Liver (tissue), 9 donors: Measurements from ENCODE around the gene PATJ. TPM values are rescaled to one million over a fixed set of nuclear protein-coding genes. Genes with fewer than 3 reads are reported as not detected.

Experiments
- DNase-seq: peaks from one replicate; pipeline ENCODE4 v3.0.0-alpha.2; 2017; ENCODE audit warnings: low spot score
- H3K27ac ChIP-seq, 2 donors: one replicate each; pipeline ENCODE4 v1.7.0; 2013; ENCODE audit warnings: inconsistent platforms in 2 of 2, low read length in 2 of 2, control low read depth in 1 of 2, low read depth in 1 of 2, mild to moderate bottlenecking in 1 of 2
- H3K27me3 ChIP-seq, 4 donors: one replicate each; pipeline versions ENCODE4 v1.6.1 to v1.7.0; 2013; ENCODE audit warnings: low read length in 3 of 4, inconsistent platforms in 1 of 4, mild to moderate bottlenecking in 1 of 4, moderate library complexity in 1 of 4; ENCODE audit not compliant: control insufficient read depth in 4 of 4, insufficient read depth in 4 of 4
- H3K36me3 ChIP-seq, 4 donors: one replicate each; pipeline versions ENCODE4 v1.6.1 to v1.7.0; 2013; ENCODE audit warnings: low read length in 3 of 4, mild to moderate bottlenecking in 3 of 4, low read depth in 1 of 4, moderate library complexity in 1 of 4; ENCODE audit not compliant: control insufficient read depth in 4 of 4, insufficient read depth in 3 of 4
- H3K4me1 ChIP-seq, 4 donors: one replicate each; pipeline versions ENCODE4 v1.6.1 to v1.7.0; 2013; ENCODE audit warnings: low read length in 3 of 4, mild to moderate bottlenecking in 3 of 4, moderate library complexity in 1 of 4; ENCODE audit not compliant: control insufficient read depth in 4 of 4, insufficient read depth in 4 of 4
- H3K4me3 ChIP-seq, 3 donors: one replicate each; pipeline versions ENCODE4 v1.6.1 to v1.7.0; 2013; ENCODE audit warnings: low read length in 3 of 3, control low read depth in 1 of 3, low read depth in 1 of 3, mild to moderate bottlenecking in 1 of 3
- H3K9ac ChIP-seq, 2 donors: one replicate each; pipeline ENCODE4 v1.7.0; 2013; ENCODE audit warnings: low read length in 2 of 2, mild to moderate bottlenecking in 2 of 2, moderate library complexity in 2 of 2, control low read depth in 1 of 2, low read depth in 1 of 2
- H3K9me3 ChIP-seq, 4 donors: one replicate each; pipeline versions ENCODE4 v1.6.1 to v1.7.0; 2013; ENCODE audit warnings: low read length in 3 of 4; ENCODE audit not compliant: control insufficient read depth in 4 of 4
- FOXA1 ChIP-seq: IDR thresholded peaks from 2 replicates; pipeline ENCODE4 v1.6.1; 2016; ENCODE audit warnings: antibody characterized with exemption
- FOXA2 ChIP-seq: IDR thresholded peaks from 2 replicates; pipeline ENCODE4 v1.6.1; 2016; ENCODE audit warnings: antibody characterized with exemption
- GABPA ChIP-seq, 2 donors: IDR thresholded peaks in 1 of 2; conservative IDR thresholded peaks in 1 of 2; 2 replicates each; pipeline ENCODE4 v1.6.1; 2016; ENCODE audit warnings: antibody characterized with exemption in 2 of 2, mild to moderate bottlenecking in 1 of 2, moderate library complexity in 1 of 2
- HNF4A ChIP-seq, 2 donors: conservative IDR thresholded peaks; 2 replicates each; pipeline ENCODE4 v1.6.1; 2016; ENCODE audit warnings: antibody characterized with exemption in 2 of 2, mild to moderate bottlenecking in 2 of 2
- JUND ChIP-seq, 2 donors: IDR thresholded peaks; 2 replicates each; pipeline ENCODE4 v1.6.1; 2016; ENCODE audit warnings: antibody characterized with exemption in 2 of 2
- NR2F2 ChIP-seq: IDR thresholded peaks from 2 replicates; pipeline ENCODE4 v1.6.1; 2016; ENCODE audit warnings: antibody characterized with exemption
- RAD21 ChIP-seq, 2 donors: IDR thresholded peaks; 2 replicates each; pipeline ENCODE4 v1.6.1; 2016; ENCODE audit warnings: antibody characterized with exemption in 2 of 2, mild to moderate bottlenecking in 2 of 2
- RXRA ChIP-seq, 2 donors: IDR thresholded peaks; 2 replicates each; pipeline ENCODE4 v1.6.1; 2017 to 2018; ENCODE audit warnings: antibody characterized with exemption in 2 of 2, mild to moderate bottlenecking in 1 of 2
- TAF1 ChIP-seq: conservative IDR thresholded peaks from 2 replicates; pipeline ENCODE4 v1.6.1; 2016; ENCODE audit warnings: antibody characterized with exemption, mild to moderate bottlenecking
- YY1 ChIP-seq: IDR thresholded peaks from 2 replicates; pipeline ENCODE4 v1.6.1; 2016; ENCODE audit warnings: antibody characterized with exemption, mild to moderate bottlenecking
- WGBS: extraction: QIAGEN DNeasy Blood & Tissue Kit; methylation state at CpG from one replicate; pipeline ENCODE4 v1.1.7; 2013; 5-methylcytosine and 5-hydroxymethylcytosine counted together
- polyA plus RNA-seq, 2 donors: library from polyadenylated mRNA; stranded (reverse) in 1 of 2; unstranded in 1 of 2; fragments of 200-250 nt in 1 of 2; fragments of >200 nt in 1 of 2; fragmentation: Nextera tagmentation in 1 of 2; extraction: Ambion mirVana in 1 of 2; gene quantifications; one replicate each; pipeline versions ENCODE4 v1.2.1 to v1.2.3, GENCODE V29; 2013 to 2015
- total RNA-seq, 2 donors: library from RNA; depleted of rRNA; stranded (reverse); fragments of >200 nt; gene quantifications; one replicate each; pipeline ENCODE4 v1.2.3, GENCODE V29; 2014
- TF ChIP-seq, protein P1 (sequence below): IDR thresholded peaks from 2 replicates; pipeline ENCODE4 v1.6.1; 2016; ENCODE audit warnings: antibody characterized with exemption
- TF ChIP-seq, protein P2 (sequence below): IDR thresholded peaks from 2 replicates; pipeline ENCODE4 v1.6.1; 2016; ENCODE audit warnings: antibody characterized with exemption
- TF ChIP-seq, protein P3 (sequence below): fragments of 150-350 bp; IDR thresholded peaks from 2 replicates; pipeline ENCODE4 v1.5.1; 2017; ENCODE audit warnings: improper control_type of control experiment, low read depth, low read length; ENCODE audit not compliant: missing input control
- TF ChIP-seq, protein P4 (sequence below): IDR thresholded peaks from 2 replicates; pipeline ENCODE4 v1.6.1; 2016; ENCODE audit warnings: antibody characterized with exemption
- donor health status: healthy.
- donor health status: healthy.
- donor health status: healthy.
- donor health status: healthy.
- donor health status: healthy.

PATJ gene
- total and polyA plus RNA-seq, 4 donors, result 5.7 to 29.8 (median 9.0) TPM

DNA sequence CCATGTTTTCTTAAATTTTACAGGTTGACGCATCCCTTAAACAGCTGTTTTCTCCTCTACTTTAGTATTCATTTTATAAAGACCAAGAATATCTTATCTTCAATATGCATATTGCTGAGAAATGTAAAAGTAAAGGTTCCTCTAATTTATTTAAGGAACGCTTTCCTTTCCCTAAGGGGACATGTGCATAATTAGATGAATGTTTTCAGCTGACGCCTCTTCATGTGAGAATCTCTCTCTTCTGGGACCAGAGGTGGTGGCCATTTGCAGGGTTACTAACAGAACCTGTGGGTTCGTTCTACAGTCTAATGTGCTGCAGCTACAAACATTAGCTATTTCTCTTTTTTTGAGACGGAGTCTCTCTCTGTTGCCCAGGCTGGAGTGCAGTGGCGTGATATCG, 304.6 kb downstream of the PATJ start:
- WGBS, result 98% methylated on average over 7 of the region's 7 CpGs
- H3K4me3 ChIP-seq, result no peak overlapping the region

DNA sequence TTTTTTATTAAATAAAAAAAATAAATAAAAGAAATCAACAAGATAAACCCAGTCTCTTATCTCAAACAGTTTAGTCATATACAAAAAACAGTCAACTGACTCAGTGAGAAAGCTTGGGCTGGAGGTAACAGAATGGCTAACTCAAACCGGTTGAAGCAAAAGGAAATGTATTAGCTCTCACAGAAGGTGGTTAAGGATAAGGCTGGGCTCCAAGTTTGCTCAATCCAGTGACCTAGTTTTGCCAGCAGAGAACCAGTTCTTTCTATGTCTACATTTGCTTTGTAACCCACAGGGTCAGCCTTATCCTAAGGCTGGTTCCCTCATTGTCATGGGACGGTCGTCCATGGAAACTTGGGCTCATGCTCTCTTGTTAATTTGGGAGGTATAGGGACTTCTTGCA, 307.9 kb downstream of the PATJ start:
- H3K4me3 ChIP-seq, result no peak overlapping the region
- DNase-seq, result no peak
- no peak overlapping the region for H3K9ac ChIP-seq
- no peaks in the 10 kb centered on the region for H3K9me3 ChIP-seq
- H3K36me3 ChIP-seq, result peaks cover 0 to 3% (median under 1%) of the 10 kb centered on the region in 4 donors
- no peak for TF ChIP-seq NR2F2
- no peak for TF ChIP-seq FOXA1
- no peak for TF ChIP-seq RXRA (IDR thresholded peaks at IDR 0.05)
- TF ChIP-seq, protein P1, sequence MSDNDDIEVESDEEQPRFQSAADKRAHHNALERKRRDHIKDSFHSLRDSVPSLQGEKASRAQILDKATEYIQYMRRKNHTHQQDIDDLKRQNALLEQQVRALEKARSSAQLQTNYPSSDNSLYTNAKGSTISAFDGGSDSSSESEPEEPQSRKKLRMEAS, result no peak
- no peak for TF ChIP-seq HNF4A (conservative IDR thresholded peaks at IDR 0.05)
- TF ChIP-seq JUND (IDR thresholded peaks at IDR 0.05), result no peak
- TF ChIP-seq YY1, result no peak
- no peaks in the 10 kb centered on the region for H3K4me1 ChIP-seq
- no peaks in the 10 kb centered on the region for H3K27me3 ChIP-seq
- WGBS, result 92% methylated on average over 3 of the region's 3 CpGs
- no peak overlapping the region for H3K27ac ChIP-seq

More for the DNA sequence above, 304.6 kb downstream of the PATJ start:
- peaks cover 0 to 2% (median 0%) of the 10 kb centered on the region in 4 donors for H3K36me3 ChIP-seq
- H3K27me3 ChIP-seq, result no peaks in the 10 kb centered on the region
- no peak overlapping the region for H3K27ac ChIP-seq
- H3K9me3 ChIP-seq, result no peaks in the 10 kb centered on the region
- no peak for DNase-seq
- H3K9ac ChIP-seq, result no peak overlapping the region
- TF ChIP-seq FOXA2 (no peak), TAF1 (no peak), NR2F2 (no peak), GABPA (IDR thresholded peaks at IDR 0.05 in 1 of 2, conservative IDR thresholded peaks at IDR 0.05 in 1 of 2) (no peak), YY1 (no peak)
- TF ChIP-seq, protein P2, sequence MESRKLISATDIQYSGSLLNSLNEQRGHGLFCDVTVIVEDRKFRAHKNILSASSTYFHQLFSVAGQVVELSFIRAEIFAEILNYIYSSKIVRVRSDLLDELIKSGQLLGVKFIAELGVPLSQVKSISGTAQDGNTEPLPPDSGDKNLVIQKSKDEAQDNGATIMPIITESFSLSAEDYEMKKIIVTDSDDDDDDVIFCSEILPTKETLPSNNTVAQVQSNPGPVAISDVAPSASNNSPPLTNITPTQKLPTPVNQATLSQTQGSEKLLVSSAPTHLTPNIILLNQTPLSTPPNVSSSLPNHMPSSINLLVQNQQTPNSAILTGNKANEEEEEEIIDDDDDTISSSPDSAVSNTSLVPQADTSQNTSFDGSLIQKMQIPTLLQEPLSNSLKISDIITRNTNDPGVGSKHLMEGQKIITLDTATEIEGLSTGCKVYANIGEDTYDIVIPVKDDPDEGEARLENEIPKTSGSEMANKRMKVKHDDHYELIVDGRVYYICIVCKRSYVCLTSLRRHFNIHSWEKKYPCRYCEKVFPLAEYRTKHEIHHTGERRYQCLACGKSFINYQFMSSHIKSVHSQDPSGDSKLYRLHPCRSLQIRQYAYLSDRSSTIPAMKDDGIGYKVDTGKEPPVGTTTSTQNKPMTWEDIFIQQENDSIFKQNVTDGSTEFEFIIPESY, result no peak
- TF ChIP-seq, protein P3, sequence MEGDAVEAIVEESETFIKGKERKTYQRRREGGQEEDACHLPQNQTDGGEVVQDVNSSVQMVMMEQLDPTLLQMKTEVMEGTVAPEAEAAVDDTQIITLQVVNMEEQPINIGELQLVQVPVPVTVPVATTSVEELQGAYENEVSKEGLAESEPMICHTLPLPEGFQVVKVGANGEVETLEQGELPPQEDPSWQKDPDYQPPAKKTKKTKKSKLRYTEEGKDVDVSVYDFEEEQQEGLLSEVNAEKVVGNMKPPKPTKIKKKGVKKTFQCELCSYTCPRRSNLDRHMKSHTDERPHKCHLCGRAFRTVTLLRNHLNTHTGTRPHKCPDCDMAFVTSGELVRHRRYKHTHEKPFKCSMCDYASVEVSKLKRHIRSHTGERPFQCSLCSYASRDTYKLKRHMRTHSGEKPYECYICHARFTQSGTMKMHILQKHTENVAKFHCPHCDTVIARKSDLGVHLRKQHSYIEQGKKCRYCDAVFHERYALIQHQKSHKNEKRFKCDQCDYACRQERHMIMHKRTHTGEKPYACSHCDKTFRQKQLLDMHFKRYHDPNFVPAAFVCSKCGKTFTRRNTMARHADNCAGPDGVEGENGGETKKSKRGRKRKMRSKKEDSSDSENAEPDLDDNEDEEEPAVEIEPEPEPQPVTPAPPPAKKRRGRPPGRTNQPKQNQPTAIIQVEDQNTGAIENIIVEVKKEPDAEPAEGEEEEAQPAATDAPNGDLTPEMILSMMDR, result no peak
- no peaks in the 10 kb centered on the region for H3K4me1 ChIP-seq

DNA sequence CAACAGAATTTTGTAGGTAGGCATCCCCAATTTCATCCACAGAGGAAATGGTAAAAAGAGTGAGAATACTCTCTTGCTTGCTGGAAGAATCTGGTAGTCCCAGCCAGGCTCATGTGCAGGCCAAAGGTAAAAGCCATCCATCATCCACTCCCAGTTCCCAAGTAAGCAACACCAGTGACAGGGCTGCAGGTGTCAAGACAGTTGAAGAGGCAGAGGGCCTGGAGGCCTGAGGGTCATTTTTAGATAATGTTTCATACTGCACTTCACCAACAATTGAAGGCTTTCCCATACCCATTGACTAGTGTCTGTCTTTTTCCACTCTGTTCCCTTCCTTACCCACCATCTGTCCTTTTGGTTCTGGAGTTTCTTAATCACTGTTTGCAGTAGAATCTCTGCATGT, 310.7 kb downstream of the PATJ start:
- Histone ChIP-seq H3K36me3 (peaks cover 0 to 3% (median under 1%) of the 10 kb centered on the region in 4 donors), H3K9me3 (no peaks in the 10 kb centered on the region), H3K4me1 (no peaks in the 10 kb centered on the region), H3K4me3 (no peak overlapping the region), H3K9ac (no peak overlapping the region), H3K27ac (no peak overlapping the region), H3K27me3 (no peaks in the 10 kb centered on the region)
- no peak for DNase-seq
- TF ChIP-seq HNF4A (conservative IDR thresholded peaks at IDR 0.05), result no peak
- TF ChIP-seq GABPA (IDR thresholded peaks at IDR 0.05 in 1 of 2, conservative IDR thresholded peaks at IDR 0.05 in 1 of 2), result no peak
- TF ChIP-seq, protein P2, result no peak
- TF ChIP-seq, protein P4, sequence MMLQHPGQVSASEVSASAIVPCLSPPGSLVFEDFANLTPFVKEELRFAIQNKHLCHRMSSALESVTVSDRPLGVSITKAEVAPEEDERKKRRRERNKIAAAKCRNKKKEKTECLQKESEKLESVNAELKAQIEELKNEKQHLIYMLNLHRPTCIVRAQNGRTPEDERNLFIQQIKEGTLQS, result no peak
- TF ChIP-seq FOXA2, result no peak
- TF ChIP-seq NR2F2, result no peak
- no peak for TF ChIP-seq RAD21 (IDR thresholded peaks at IDR 0.05)
- no peak for TF ChIP-seq TAF1
